Stimulated activated CD4-positive, alpha-beta T cell treated with anti-CD3 and anti-CD28 coated beads, Interleukin-12 subunit alpha, Interleukin-12 subunit beta, amount 100 ng/mL, for 48 hours (primary cell): ENCODE measurements around the gene EBNA1BP2.
"Not testable (repeated sequence)": the region's sequence is repeated elsewhere in the genome, so short reads cannot be mapped to it uniquely, and the experiment has no call there.

Experiments
- DNase-seq, 3 donors: peaks; one replicate each; pipeline ENCODE4 v3.0.0-alpha.2; 2020; ENCODE audit warnings: low read depth in 2 of 3, low spot score in 1 of 3

EBNA1BP2 gene

DNA sequence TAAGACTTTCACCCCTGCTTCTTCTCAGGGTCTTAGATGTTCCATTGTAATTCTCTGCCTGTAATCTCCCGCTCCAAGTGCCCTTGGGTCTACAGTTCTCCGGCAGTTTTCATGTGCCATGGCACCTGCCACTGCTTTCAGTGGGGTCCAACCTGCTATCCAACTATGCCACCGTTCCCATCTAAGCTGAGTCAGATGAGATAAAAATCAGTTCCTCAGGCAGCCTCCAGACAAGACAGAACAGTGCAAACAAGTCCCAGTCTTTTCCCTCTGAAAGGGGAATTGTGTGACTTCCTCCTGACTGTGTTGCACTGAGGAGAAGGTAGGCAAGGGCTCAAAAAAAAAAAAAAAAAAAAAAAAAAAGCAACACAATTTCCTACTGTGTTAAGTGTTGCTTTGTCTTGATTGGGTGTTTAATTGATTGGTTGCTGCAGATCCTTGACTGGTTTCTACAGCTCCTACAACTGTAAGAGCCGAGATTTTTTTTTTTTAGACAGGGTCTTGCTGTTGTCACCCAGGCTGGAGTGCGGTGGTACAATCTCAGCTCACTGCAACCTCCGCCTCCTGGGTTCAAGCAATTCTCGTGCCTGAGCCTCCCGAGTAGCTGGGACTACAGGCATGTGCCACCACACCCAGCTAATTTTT is 50.7 kb downstream of the EBNA1BP2 start:
- no peak for DNase-seq

DNA sequence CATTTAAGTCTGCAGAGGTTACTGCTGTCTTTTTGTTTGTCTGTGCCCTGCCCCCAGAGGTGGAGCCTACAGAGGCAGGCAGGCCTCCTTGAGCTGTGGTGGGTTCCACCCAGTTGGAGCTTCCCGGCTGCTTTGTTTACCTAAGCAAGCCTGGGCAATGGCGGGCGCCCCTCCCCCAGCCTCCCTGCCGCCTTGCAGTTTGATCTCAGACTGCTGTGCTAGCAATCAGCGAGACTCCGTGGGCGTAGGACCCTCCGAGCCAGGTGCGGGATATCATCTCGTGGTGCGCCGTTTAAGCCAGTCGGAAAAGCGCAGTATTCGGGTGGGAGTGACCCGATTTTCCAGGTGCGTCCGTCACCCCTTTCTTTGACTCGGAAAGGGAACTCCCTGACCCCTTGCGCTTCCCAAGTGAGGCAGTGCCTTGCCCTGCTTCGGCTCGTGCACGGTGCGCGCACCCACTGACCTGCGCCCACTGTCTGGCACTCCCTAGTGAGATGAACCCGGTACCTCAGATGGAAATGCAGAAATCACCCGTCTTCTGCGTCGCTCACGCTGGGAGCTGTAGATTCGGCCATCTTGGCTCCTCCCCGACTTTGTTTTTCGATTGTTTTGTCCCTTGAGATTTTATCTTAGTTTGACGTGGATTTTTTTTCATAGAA is 52.0 kb downstream of the EBNA1BP2 start:
- not testable (repeated sequence) for DNase-seq
